Liver (tissue), 3 donors: ENCODE results near the gene UBR2.

Experiments
- ATF3 ChIP-seq: IDR thresholded peaks from 2 replicates; pipeline ENCODE4 v1.6.1; 2016; ENCODE audit warnings: antibody characterized with exemption
- EGR1 ChIP-seq, 2 donors: IDR thresholded peaks; 2 replicates each; pipeline ENCODE4 v1.6.1; 2016 to 2018; ENCODE audit warnings: antibody characterized with exemption in 2 of 2, low read depth in 2 of 2
- FOXA1 ChIP-seq: IDR thresholded peaks from 2 replicates; pipeline ENCODE4 v1.6.1; 2016; ENCODE audit warnings: antibody characterized with exemption
- HNF4G ChIP-seq: IDR thresholded peaks from 2 replicates; pipeline ENCODE4 v1.6.1; 2016; ENCODE audit warnings: antibody characterized with exemption
- JUND ChIP-seq, 2 donors: IDR thresholded peaks; 2 replicates each; pipeline ENCODE4 v1.6.1; 2016; ENCODE audit warnings: antibody characterized with exemption in 2 of 2
- MAX ChIP-seq: IDR thresholded peaks from 2 replicates; pipeline ENCODE4 v1.6.1; 2016; ENCODE audit warnings: antibody characterized with exemption
- RAD21 ChIP-seq, 2 donors: IDR thresholded peaks; 2 replicates each; pipeline ENCODE4 v1.6.1; 2016; ENCODE audit warnings: antibody characterized with exemption in 2 of 2, mild to moderate bottlenecking in 2 of 2
- RXRA ChIP-seq, 2 donors: IDR thresholded peaks; 2 replicates each; pipeline ENCODE4 v1.6.1; 2017 to 2018; ENCODE audit warnings: antibody characterized with exemption in 2 of 2, mild to moderate bottlenecking in 1 of 2
- SP1 ChIP-seq: IDR thresholded peaks from 2 replicates; pipeline ENCODE4 v1.6.1; 2018; ENCODE audit warnings: antibody characterized with exemption, mild to moderate bottlenecking
- TAF1 ChIP-seq: conservative IDR thresholded peaks from 2 replicates; pipeline ENCODE4 v1.6.1; 2016; ENCODE audit warnings: antibody characterized with exemption, mild to moderate bottlenecking
- YY1 ChIP-seq: IDR thresholded peaks from 2 replicates; pipeline ENCODE4 v1.6.1; 2016; ENCODE audit warnings: antibody characterized with exemption, mild to moderate bottlenecking
- TF ChIP-seq, protein P1 (sequence below): fragments of 150-350 bp; IDR thresholded peaks from 2 replicates; pipeline ENCODE4 v1.5.1; 2017; ENCODE audit warnings: improper control_type of control experiment, low read depth, low read length; ENCODE audit not compliant: missing input control
- TF ChIP-seq, protein P2 (sequence below): IDR thresholded peaks from 2 replicates; pipeline ENCODE4 v1.6.1; 2016; ENCODE audit warnings: antibody characterized with exemption, mild to moderate bottlenecking
- donor health status: healthy.
- donor health status: healthy.

- TF ChIP-seq RAD21 (IDR thresholded peaks at IDR 0.05): no peak
- TF ChIP-seq, protein P1, sequence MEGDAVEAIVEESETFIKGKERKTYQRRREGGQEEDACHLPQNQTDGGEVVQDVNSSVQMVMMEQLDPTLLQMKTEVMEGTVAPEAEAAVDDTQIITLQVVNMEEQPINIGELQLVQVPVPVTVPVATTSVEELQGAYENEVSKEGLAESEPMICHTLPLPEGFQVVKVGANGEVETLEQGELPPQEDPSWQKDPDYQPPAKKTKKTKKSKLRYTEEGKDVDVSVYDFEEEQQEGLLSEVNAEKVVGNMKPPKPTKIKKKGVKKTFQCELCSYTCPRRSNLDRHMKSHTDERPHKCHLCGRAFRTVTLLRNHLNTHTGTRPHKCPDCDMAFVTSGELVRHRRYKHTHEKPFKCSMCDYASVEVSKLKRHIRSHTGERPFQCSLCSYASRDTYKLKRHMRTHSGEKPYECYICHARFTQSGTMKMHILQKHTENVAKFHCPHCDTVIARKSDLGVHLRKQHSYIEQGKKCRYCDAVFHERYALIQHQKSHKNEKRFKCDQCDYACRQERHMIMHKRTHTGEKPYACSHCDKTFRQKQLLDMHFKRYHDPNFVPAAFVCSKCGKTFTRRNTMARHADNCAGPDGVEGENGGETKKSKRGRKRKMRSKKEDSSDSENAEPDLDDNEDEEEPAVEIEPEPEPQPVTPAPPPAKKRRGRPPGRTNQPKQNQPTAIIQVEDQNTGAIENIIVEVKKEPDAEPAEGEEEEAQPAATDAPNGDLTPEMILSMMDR: no peak
- no peak for TF ChIP-seq SP1
- TF ChIP-seq, protein P2, sequence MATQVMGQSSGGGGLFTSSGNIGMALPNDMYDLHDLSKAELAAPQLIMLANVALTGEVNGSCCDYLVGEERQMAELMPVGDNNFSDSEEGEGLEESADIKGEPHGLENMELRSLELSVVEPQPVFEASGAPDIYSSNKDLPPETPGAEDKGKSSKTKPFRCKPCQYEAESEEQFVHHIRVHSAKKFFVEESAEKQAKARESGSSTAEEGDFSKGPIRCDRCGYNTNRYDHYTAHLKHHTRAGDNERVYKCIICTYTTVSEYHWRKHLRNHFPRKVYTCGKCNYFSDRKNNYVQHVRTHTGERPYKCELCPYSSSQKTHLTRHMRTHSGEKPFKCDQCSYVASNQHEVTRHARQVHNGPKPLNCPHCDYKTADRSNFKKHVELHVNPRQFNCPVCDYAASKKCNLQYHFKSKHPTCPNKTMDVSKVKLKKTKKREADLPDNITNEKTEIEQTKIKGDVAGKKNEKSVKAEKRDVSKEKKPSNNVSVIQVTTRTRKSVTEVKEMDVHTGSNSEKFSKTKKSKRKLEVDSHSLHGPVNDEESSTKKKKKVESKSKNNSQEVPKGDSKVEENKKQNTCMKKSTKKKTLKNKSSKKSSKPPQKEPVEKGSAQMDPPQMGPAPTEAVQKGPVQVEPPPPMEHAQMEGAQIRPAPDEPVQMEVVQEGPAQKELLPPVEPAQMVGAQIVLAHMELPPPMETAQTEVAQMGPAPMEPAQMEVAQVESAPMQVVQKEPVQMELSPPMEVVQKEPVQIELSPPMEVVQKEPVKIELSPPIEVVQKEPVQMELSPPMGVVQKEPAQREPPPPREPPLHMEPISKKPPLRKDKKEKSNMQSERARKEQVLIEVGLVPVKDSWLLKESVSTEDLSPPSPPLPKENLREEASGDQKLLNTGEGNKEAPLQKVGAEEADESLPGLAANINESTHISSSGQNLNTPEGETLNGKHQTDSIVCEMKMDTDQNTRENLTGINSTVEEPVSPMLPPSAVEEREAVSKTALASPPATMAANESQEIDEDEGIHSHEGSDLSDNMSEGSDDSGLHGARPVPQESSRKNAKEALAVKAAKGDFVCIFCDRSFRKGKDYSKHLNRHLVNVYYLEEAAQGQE: no peak
- TF ChIP-seq FOXA1: no peak
- TF ChIP-seq ATF3: no peak
- TF ChIP-seq TAF1: no peak
- TF ChIP-seq HNF4G: no peak
- no peak for TF ChIP-seq MAX
- TF ChIP-seq YY1: no peak
- TF ChIP-seq JUND (IDR thresholded peaks at IDR 0.05): no peak
- TF ChIP-seq EGR1 (IDR thresholded peaks at IDR 0.05; ENCODE audit: low read depth in 2 of 2): no peak
- no peak for TF ChIP-seq RXRA (IDR thresholded peaks at IDR 0.05)
Observed at GRCh38 chr6:42727087-42727611, 163.3 kb downstream of the UBR2 start.
